K562 (cell line): ENCODE measurements around the gene C11orf86. TPM values are rescaled to one million over a fixed set of nuclear protein-coding genes. Genes with fewer than 3 reads are reported as not detected.

Source experiments
- ATF4 ChIP-seq: fragments of 450-650 bp; formaldehyde crosslinking; IDR thresholded peaks from 2 replicates; pipeline ENCODE4 v1.4.0; 2022; ENCODE audit warnings: mild to moderate bottlenecking, moderate library complexity
- CREM ChIP-seq: IDR thresholded peaks from 2 replicates; pipeline ENCODE4 v1.6.1; 2014; ENCODE audit warnings: antibody characterized with exemption, low read depth
- GTF2A2 ChIP-seq: IDR thresholded peaks from 2 replicates; pipeline ENCODE4 v1.6.1; 2016; ENCODE audit warnings: mild to moderate bottlenecking, missing genetic modification characterization, missing compliant biosample characterization
- HCFC1 ChIP-seq: IDR thresholded peaks from 2 replicates; pipeline ENCODE4 v1.6.1; 2012; ENCODE audit warnings: low read depth, low read length, improper control_type of control experiment
- HLTF ChIP-seq: fragments of 450-650 bp; IDR thresholded peaks from 2 replicates; pipeline ENCODE4 v1.6.1; 2016
- ID3 ChIP-seq, 2 experiments: fragments of 250-450 bp in 1 of 2; fragments of 450-650 bp in 1 of 2; sonication (Bioruptor Pico) in 1 of 2; IDR thresholded peaks; 2 replicates each; pipeline versions ENCODE4 v1.6.1 to v1.8.0; 2016 to 2021; ENCODE audit warnings: mild to moderate bottlenecking in 2 of 2, moderate library complexity in 2 of 2, missing compliant biosample characterization in 1 of 2, missing genetic modification characterization in 1 of 2
- KDM1A ChIP-seq, 2 experiments: fragments of 450-650 bp; IDR thresholded peaks; 2 replicates each; pipeline ENCODE4 v1.6.1; 2016; ENCODE audit warnings: mild to moderate bottlenecking in 2 of 2
- KLF10 ChIP-seq: fragments of 250-450 bp; sonication (Bioruptor Pico); IDR thresholded peaks from 2 replicates; pipeline ENCODE4 v1.6.1; 2021; ENCODE audit warnings: matching md5 sums
- POLR2H ChIP-seq: IDR thresholded peaks from 2 replicates; pipeline ENCODE4 v1.6.1; 2016; ENCODE audit warnings: missing genetic modification characterization, low read depth, mild to moderate bottlenecking, control low read depth, missing compliant biosample characterization, moderate library complexity
- SAFB2 ChIP-seq: fragments of 200-400 bp; formaldehyde crosslinking; IDR thresholded peaks from 2 replicates; pipeline ENCODE4 v1.6.1; 2018; ENCODE audit warnings: borderline replicate concordance, low read length, low read depth, moderate library complexity; ENCODE audit not compliant: severe bottlenecking
- SMARCC2 ChIP-seq: fragments of 450-650 bp; IDR thresholded peaks from 2 replicates; pipeline ENCODE4 v1.6.1; 2017; ENCODE audit warnings: antibody characterized with exemption, moderate library complexity, mild to moderate bottlenecking, low read depth
- SPI1 ChIP-seq: IDR thresholded peaks from 2 replicates; pipeline ENCODE4 v1.6.1; 2011; ENCODE audit warnings: low read depth, low read length, control low read depth, borderline replicate concordance
- TRIM28 ChIP-seq: fragments of 450-650 bp; IDR thresholded peaks from 2 replicates; pipeline ENCODE4 v1.6.1; 2017
- ZNF134 ChIP-seq: fragments of 250-450 bp; sonication (Bioruptor Pico); conservative IDR thresholded peaks from 2 replicates; pipeline ENCODE4 v1.4.0; 2020
- ZNF280B ChIP-seq: fragments of 250-450 bp; sonication (Bioruptor Pico); IDR thresholded peaks from 2 replicates; pipeline ENCODE4 v1.5.1; 2021; ENCODE audit warnings: mild to moderate bottlenecking
- ZNF445 ChIP-seq: fragments of 250-450 bp; sonication (Bioruptor Pico); IDR thresholded peaks from 2 replicates; pipeline ENCODE4 v1.4.0; 2020; ENCODE audit warnings: low read depth, mild to moderate bottlenecking, moderate library complexity
- ZNF561 ChIP-seq: fragments of 450-650 bp; formaldehyde crosslinking; conservative IDR thresholded peaks from 2 replicates; pipeline ENCODE4 v1.4.0; 2020; ENCODE audit warnings: mild to moderate bottlenecking, moderate library complexity
- ZNF589 ChIP-seq: fragments of 200-800 bp; sonication (Bioruptor generic); IDR thresholded peaks from 2 replicates; pipeline ENCODE4 v1.6.1; 2016; ENCODE audit warnings: low read depth, missing genetic modification characterization, missing compliant biosample characterization
- ZNF77 ChIP-seq: fragments of 250-450 bp; sonication (Bioruptor Pico); IDR thresholded peaks from 2 replicates; pipeline ENCODE4 v1.5.0; 2020
- ZNF79 ChIP-seq: fragments of 250-450 bp; sonication (Bioruptor Pico); IDR thresholded peaks from 2 replicates; pipeline ENCODE4 v1.4.0; 2020; ENCODE audit warnings: low read depth, mild to moderate bottlenecking, moderate library complexity
- polyA plus RNA-seq, 8 experiments: library from polyadenylated mRNA; depleted of rRNA in 4 of 8; stranded (reverse) in 5 of 8; unstranded in 3 of 8; fragments of >200 nt; fragmentation: Nextera tagmentation in 2 of 8; fragmentation: Illumina TruSeq in 1 of 8; extraction: Ambion mirVana in 2 of 8; extraction: Trizol in 1 of 8; gene quantifications; 2 replicates each; pipeline versions ENCODE4 v1.2.1 to v1.2.3, GENCODE V29; 2011 to 2014; ENCODE audit warnings: inconsistent platforms in 1 of 8, missing spikeins in 1 of 8
- total RNA-seq, 7 experiments: library from RNA; depleted of rRNA in 6 of 7; stranded (reverse); fragments of >200 nt in 6 of 7; fragmentation: Illumina TruSeq in 2 of 7; extraction: Trizol in 2 of 7; gene quantifications; 2 replicates each; pipeline versions ENCODE4 v1.2.1 to v1.2.3, GENCODE V29; 2011 to 2021; ENCODE audit warnings: low replicate concordance in 1 of 7
- TF ChIP-seq, protein P1 (sequence below): fragments of 200-800 bp; sonication (Bioruptor generic); IDR thresholded peaks from 2 replicates; pipeline ENCODE4 v1.6.1; 2017; ENCODE audit warnings: missing genetic modification characterization, missing compliant biosample characterization
- TF ChIP-seq, protein P2 (sequence below): fragments of 250-450 bp; sonication (Bioruptor Pico); IDR thresholded peaks from 2 replicates; pipeline ENCODE4 v1.8.0; 2021; ENCODE audit warnings: moderate library complexity, mild to moderate bottlenecking, inconsistent platforms

C11orf86 gene
- total and polyA plus RNA-seq, 9 of the 15 experiments (the other 6 are each of a cell fraction or from before 2014, with no cell fraction given) = not detected

GRCh38 chr11:66981976-66982578, 7.0 kb downstream of the C11orf86 start (continued):
- no peak for TF ChIP-seq POLR2H (tag)
- TF ChIP-seq GTF2A2 = no peak
- TF ChIP-seq, protein P1, sequence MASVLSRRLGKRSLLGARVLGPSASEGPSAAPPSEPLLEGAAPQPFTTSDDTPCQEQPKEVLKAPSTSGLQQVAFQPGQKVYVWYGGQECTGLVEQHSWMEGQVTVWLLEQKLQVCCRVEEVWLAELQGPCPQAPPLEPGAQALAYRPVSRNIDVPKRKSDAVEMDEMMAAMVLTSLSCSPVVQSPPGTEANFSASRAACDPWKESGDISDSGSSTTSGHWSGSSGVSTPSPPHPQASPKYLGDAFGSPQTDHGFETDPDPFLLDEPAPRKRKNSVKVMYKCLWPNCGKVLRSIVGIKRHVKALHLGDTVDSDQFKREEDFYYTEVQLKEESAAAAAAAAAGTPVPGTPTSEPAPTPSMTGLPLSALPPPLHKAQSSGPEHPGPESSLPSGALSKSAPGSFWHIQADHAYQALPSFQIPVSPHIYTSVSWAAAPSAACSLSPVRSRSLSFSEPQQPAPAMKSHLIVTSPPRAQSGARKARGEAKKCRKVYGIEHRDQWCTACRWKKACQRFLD (CRISPR knock-in tag) = no peak
- peak; percentile 18; the same call in 1 of the 2 replicates for TF ChIP-seq CREM
- no peak for TF ChIP-seq SAFB2
- TF ChIP-seq ZNF134 (CRISPR knock-in tag) = no peak
- TF ChIP-seq ZNF77 (CRISPR knock-in tag) = no peak
- no peak for TF ChIP-seq ZNF445 (CRISPR knock-in tag)
- TF ChIP-seq ZNF561 (CRISPR knock-in tag) = no peak
- TF ChIP-seq SPI1 = peak; percentile 26; the same call in 1 of the 2 replicates
- TF ChIP-seq HLTF = no peak
- TF ChIP-seq ZNF79 = no peak
- no peak for TF ChIP-seq HCFC1
- no peak for TF ChIP-seq KLF10
- TF ChIP-seq ZNF589 (CRISPR knock-in tag) = no peak
- TF ChIP-seq ATF4 = no peak
- 0 out of 4 replicates have a peak, but pooled peaks of 1 of the 2 experiments have one; percentile 5 for TF ChIP-seq KDM1A (IDR thresholded peaks at IDR 0.05)
- TF ChIP-seq ZNF280B (CRISPR knock-in tag) = no peak
- TF ChIP-seq ID3 (CRISPR knock-in tag; IDR thresholded peaks at IDR 0.05) = no peak
- TF ChIP-seq ID3 (tag; IDR thresholded peaks at IDR 0.05) = no peak
- TF ChIP-seq SMARCC2 = no peak; the same call in 1 of the 2 replicates
- TF ChIP-seq, protein P2, sequence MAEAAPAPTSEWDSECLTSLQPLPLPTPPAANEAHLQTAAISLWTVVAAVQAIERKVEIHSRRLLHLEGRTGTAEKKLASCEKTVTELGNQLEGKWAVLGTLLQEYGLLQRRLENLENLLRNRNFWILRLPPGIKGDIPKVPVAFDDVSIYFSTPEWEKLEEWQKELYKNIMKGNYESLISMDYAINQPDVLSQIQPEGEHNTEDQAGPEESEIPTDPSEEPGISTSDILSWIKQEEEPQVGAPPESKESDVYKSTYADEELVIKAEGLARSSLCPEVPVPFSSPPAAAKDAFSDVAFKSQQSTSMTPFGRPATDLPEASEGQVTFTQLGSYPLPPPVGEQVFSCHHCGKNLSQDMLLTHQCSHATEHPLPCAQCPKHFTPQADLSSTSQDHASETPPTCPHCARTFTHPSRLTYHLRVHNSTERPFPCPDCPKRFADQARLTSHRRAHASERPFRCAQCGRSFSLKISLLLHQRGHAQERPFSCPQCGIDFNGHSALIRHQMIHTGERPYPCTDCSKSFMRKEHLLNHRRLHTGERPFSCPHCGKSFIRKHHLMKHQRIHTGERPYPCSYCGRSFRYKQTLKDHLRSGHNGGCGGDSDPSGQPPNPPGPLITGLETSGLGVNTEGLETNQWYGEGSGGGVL = no peak
- peak; percentile 45; the same call in 1 of the 2 replicates for TF ChIP-seq TRIM28
